BJ (cell line): Measurements from ENCODE around the gene TTC31. TPM values are rescaled to one million over a fixed set of nuclear protein-coding genes. Genes with fewer than 3 reads are reported as not detected.

Experiments used
- CTCF ChIA-PET: fragments of 350-600 bp; formaldehyde crosslinking; extraction: SDS; loops from one replicate; lab custom pipeline; 2021; ENCODE audit warnings: antibody characterized with exemption, inconsistent platforms; lab: Yijun Ruan, JAX
- POLR2A ChIA-PET: fragments of 300-600 bp; sonication (Branson Sonifier 250); formaldehyde crosslinking; extraction: SDS; loops from one replicate; lab custom pipeline; 2021; ENCODE audit warnings: antibody characterized with exemption; lab: Charles Lee
- DNase-seq: peaks from one replicate; pipeline ENCODE4 v3.0.0-alpha.2; 2011; ENCODE audit warnings: low read depth
- H3K27me3 ChIP-seq: 2 replicates; pipeline ENCODE4 v1.6.0; 2011; ENCODE audit warnings: low read length; ENCODE audit not compliant: control insufficient read depth, insufficient read depth
- H3K36me3 ChIP-seq: 2 replicates; pipeline ENCODE4 v1.5.1; 2011; ENCODE audit warnings: low read length; ENCODE audit not compliant: control insufficient read depth, insufficient read depth
- H3K4me3 ChIP-seq: 2 replicates; pipeline ENCODE4 v1.5.1; 2011; ENCODE audit warnings: low read depth, mild to moderate bottlenecking, control low read depth, low read length
- CTCF ChIP-seq: IDR thresholded peaks from 2 replicates; pipeline ENCODE4 v1.5.1; 2011; ENCODE audit warnings: low read depth, mild to moderate bottlenecking, control low read depth, inconsistent platforms, low read length, moderate library complexity; ENCODE audit not compliant: insufficient read depth
- polyA plus RNA-seq: library from polyadenylated mRNA; depleted of rRNA; stranded (reverse); fragments of >200 nt; gene quantifications from 2 replicates; pipeline ENCODE4 v1.2.3, GENCODE V29; 2011

Gene TTC31
- polyA plus RNA-seq, 1 experiment, result 26.0 TPM

DNA sequence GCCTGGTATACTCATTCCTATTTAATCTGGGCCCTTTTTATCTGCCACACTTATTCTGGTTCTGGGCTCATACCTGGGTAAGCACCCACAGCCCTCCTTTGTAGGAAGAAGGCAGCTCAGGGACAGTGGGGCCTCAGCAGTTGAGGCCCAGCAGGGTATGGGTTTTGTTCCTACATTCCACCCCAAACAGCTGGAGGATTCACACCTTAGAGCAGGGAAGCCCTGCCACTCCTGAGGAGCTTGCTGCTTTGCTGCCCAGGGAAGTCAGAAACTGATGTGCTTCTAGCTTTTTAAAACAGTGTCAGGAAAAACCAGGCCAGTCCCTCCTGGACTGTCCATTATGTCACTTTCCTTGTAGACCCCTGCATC lies 17.7 kb downstream of the TTC31 start:
- H3K4me3 ChIP-seq, result no peak overlapping the region
- TF ChIP-seq CTCF, result no peak
- peaks cover 11% of the 10 kb centered on the region for H3K27me3 ChIP-seq
- CTCF ChIA-PET, result interaction anchor here (0.7 to 2.9 kb wide), 3 partner anchors 11 to 87 kb away, joined by 3 to 13 read pairs (median 3); partner anchors contain the start of genes CCDC142 and TTC31
- no peak for DNase-seq
- H3K36me3 ChIP-seq, result peaks cover 7% of the 10 kb centered on the region
- POLR2A ChIA-PET, result no interaction called here

- no peak for DNase-seq
- Histone ChIP-seq H3K4me3 (no peak overlapping the region), H3K36me3 (peaks cover 11% of the 10 kb centered on the region), H3K27me3 (peaks cover 11% of the 10 kb centered on the region)
- POLR2A ChIA-PET, result interaction anchor here (0.6 kb wide), 1 partner anchor 33 kb away, joined by 12 read pairs; no protein-coding TSS in a partner anchor
- CTCF ChIA-PET, result interaction anchor here (1.1 to 2.9 kb wide), 2 partner anchors 18 to 19 kb away, joined by 3 to 13 read pairs; partner anchors contain the start of genes CCDC142 and TTC31
- TF ChIP-seq CTCF, result no peak
Measured at GRCh38 chr2:74501335-74502071, 18.6 kb downstream of the TTC31 start.

DNA sequence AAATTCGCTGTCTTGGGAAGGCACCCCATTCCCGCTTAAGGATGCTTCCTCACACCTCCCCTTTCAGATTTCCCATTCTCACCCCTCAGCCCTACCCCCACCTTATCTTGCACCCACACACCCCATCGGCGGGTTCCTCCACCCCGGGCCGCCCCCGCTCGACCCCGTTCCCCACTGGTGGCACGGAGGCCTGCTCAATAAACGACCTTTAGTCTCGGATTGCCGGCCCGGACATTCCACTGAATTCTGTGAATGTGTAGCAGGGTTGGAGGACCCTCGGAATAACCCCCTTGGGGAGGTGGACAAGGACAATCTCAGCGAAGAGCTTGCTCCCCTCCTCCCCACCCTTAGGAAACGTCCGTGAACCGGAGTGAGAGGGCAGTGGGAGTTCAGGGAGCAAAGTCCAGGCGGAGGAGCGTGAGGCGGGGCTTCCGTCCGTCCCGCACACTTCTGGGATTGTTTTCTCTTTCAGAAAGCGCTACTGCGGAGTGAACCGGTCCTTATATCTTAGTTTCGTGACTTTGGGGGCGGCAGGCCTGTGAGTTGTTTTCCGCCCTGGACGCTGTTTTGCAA lies 19.4 kb downstream of the TTC31 start:
- Histone ChIP-seq H3K27me3 (peaks cover 11% of the 10 kb centered on the region), H3K4me3 (peak overlapping the region; percentile 43), H3K36me3 (peaks cover 11% of the 10 kb centered on the region)
- CTCF ChIA-PET, result interaction anchor here (1.1 kb wide), 1 partner anchor 19 kb away, joined by 3 read pairs; the partner anchor contains the start of genes CCDC142 and TTC31
- TF ChIP-seq CTCF, result no peak
- POLR2A ChIA-PET, result no interaction called here
- DNase-seq, result no peak

- no peak for DNase-seq
- H3K4me3 ChIP-seq, result peak overlapping the region; percentile 43
- ChIA-PET POLR2A (interaction anchor here (0.6 kb wide), 1 partner anchor 64 kb away, joined by 3 read pairs; no protein-coding TSS in a partner anchor), CTCF (interaction anchor here (0.8 to 2.5 kb wide), 6 partner anchors 20 to 168 kb away, joined by 3 to 14 read pairs (median 4); partner anchors contain the start of genes AUP1, CCDC142, HTRA2 and TTC31)
- peaks cover 11% of the 10 kb centered on the region for H3K27me3 ChIP-seq
- H3K36me3 ChIP-seq, result peaks cover 11% of the 10 kb centered on the region
- peak; percentile 39 for TF ChIP-seq CTCF
Measured at GRCh38 chr2:74502720-74503505, 20.0 kb downstream of the TTC31 start.
